ENCODE results near the gene ZNF827.

Gene ZNF827

GRCh38 chr4:145709843-145710242 is 228.8 kb downstream of the ZNF827 start:
- DNase-seq (ENCODE audit: low spot score), result no peak

GRCh38 chr4:145709336-145709735 is 229.3 kb downstream of the ZNF827 start:
- DNase-seq (ENCODE audit: low spot score), result no peak
